BE2C (cell line): ENCODE data around the gene ENO2.
A peak's percentile ranks its signal among the peaks of the same experiment; 100 is the strongest.

ENCODE experiments used
- DNase-seq: peaks from one replicate; pipeline ENCODE4 v3.0.0-alpha.2; 2020
- H3K27me3 ChIP-seq: fragments of 250-450 bp; sonication (Bioruptor Pico); 2 replicates; pipeline ENCODE4 v1.5.1; 2020; ENCODE audit warnings: mild to moderate bottlenecking
- H3K36me3 ChIP-seq: fragments of 250-450 bp; sonication (Bioruptor Pico); 2 replicates; pipeline ENCODE4 v1.5.1; 2020; ENCODE audit warnings: mild to moderate bottlenecking
- H3K4me1 ChIP-seq: fragments of 250-450 bp; sonication (Bioruptor Pico); 2 replicates; pipeline ENCODE4 v1.5.1; 2020
- H3K4me3 ChIP-seq: 2 replicates; pipeline ENCODE4 v1.5.1; 2011; ENCODE audit warnings: low read depth, low read length
- H3K9me3 ChIP-seq: fragments of 250-450 bp; sonication (Bioruptor Pico); 2 replicates; pipeline ENCODE4 v1.5.1; 2020
- CTCF ChIP-seq: IDR thresholded peaks from 2 replicates; pipeline ENCODE4 v1.5.1; 2012; ENCODE audit warnings: mild to moderate bottlenecking, low read depth, low read length

Gene ENO2

DNA sequence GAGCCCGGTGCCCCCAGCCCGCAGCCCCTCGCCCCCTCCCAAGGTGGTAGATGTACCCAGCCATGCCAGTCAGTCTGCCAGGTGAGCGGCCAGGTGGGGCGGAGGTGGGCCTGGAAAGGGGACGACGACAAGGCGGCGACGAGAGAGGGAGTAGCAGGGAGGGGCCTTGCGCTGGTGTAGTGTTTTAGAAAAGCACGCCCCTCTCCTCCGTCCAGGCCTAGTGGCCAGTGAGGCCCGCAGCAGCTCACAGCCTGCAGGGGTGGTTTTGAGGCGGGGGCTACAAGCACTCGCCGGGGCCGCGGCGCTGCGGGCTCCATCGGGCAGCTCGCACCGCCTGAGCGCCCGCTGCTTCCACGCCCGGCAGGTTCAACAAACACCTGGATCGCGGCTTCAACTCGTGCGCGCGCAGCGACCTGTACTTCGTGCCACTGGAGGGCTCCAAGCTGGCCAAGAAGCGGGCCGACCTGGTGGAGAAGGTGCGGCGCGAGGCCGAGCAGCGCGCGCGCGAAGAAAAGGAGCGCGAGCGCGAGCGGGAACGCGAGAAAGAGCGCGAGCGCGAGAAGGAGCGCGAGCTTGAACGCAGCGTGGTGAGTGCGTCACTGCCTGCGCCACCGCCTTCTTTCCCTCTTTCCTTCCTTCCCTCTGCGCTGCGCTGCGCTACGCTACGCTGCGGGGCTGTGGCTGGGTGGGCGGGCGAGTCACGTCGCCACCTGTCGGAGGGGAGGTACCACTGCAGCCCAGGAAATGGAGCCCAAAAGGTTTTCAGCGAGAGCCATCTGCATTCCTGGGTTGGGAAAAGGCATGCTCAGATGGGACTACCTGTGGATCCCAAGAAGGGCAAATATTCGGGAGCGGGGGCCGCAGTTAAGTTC, 23.3 kb downstream of the ENO2 start:
- H3K4me1 ChIP-seq: peaks cover 3% of the 10 kb centered on the region; the same call in 1 of the 2 replicates
- TF ChIP-seq CTCF: peak; percentile 89
- H3K9me3 ChIP-seq: no peaks in the 10 kb centered on the region
- H3K27me3 ChIP-seq: no peaks in the 10 kb centered on the region
- peak; percentile 94 for DNase-seq
- peak overlapping the region; percentile 86 for H3K4me3 ChIP-seq
- H3K36me3 ChIP-seq: peaks cover 33% of the 10 kb centered on the region

DNA sequence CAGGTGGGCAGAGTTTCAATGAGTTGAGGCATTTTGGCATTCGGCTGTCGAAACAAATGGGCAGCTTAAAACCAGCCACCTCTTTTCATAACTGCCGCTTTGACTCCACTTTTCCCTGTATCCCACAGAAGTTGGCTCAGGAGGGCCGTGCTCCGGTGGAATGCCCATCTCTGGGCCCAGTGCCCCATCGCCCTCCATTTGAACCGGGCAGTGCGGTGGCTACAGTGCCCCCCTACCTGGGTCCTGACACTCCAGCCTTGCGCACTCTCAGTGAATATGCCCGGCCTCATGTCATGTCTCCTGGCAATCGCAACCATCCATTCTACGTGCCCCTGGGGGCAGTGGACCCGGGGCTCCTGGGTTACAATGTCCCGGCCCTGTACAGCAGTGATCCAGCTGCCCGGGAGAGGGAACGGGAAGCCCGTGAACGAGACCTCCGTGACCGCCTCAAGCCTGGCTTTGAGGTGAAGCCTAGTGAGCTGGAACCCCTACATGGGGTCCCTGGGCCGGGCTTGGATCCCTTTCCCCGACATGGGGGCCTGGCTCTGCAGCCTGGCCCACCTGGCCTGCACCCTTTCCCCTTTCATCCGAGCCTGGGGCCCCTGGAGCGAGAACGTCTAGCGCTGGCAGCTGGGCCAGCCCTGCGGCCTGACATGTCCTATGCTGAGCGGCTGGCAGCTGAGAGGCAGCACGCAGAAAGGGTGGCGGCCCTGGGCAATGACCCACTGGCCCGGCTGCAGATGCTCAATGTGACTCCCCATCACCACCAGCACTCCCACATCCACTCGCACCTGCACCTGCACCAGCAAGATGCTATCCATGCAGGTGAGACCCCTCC, 24.2 kb downstream of the ENO2 start:
- DNase-seq: no peak
- no peak for TF ChIP-seq CTCF
- H3K4me3 ChIP-seq: peak overlapping the region; percentile 86
- no peaks in the 10 kb centered on the region for H3K9me3 ChIP-seq
- no peaks in the 10 kb centered on the region for H3K27me3 ChIP-seq
- peaks cover 33% of the 10 kb centered on the region for H3K36me3 ChIP-seq
- peaks cover 7% of the 10 kb centered on the region for H3K4me1 ChIP-seq

- peaks cover 33% of the 10 kb centered on the region for H3K36me3 ChIP-seq
- DNase-seq: no peak
- no peak for TF ChIP-seq CTCF
- peaks cover 7% of the 10 kb centered on the region for H3K4me1 ChIP-seq
- H3K4me3 ChIP-seq: no peak overlapping the region
- no peaks in the 10 kb centered on the region for H3K27me3 ChIP-seq
- no peaks in the 10 kb centered on the region for H3K9me3 ChIP-seq
Observed at GRCh38 chr12:6939191-6939540, 24.8 kb downstream of the ENO2 start.

- Histone ChIP-seq H3K36me3 (peaks cover 13% of the 10 kb centered on the region), H3K27me3 (no peaks in the 10 kb centered on the region), H3K4me1 (peaks cover 12% of the 10 kb centered on the region), H3K9me3 (no peaks in the 10 kb centered on the region), H3K4me3 (no peak overlapping the region)
- no peak for DNase-seq
- TF ChIP-seq CTCF: no peak
Observed at GRCh38 chr12:6941267-6941666, 26.9 kb downstream of the ENO2 start.

GRCh38 chr12:6941782-6942181, 27.4 kb downstream of the ENO2 start:
- Histone ChIP-seq H3K36me3 (peaks cover 9% of the 10 kb centered on the region), H3K27me3 (no peaks in the 10 kb centered on the region), H3K4me3 (no peak overlapping the region), H3K9me3 (no peaks in the 10 kb centered on the region), H3K4me1 (peaks cover 12% of the 10 kb centered on the region)
- DNase-seq: no peak
- TF ChIP-seq CTCF: no peak

GRCh38 chr12:6942331-6942665, 27.9 kb downstream of the ENO2 start:
- no peak for DNase-seq
- H3K27me3 ChIP-seq: no peaks in the 10 kb centered on the region
- H3K4me1 ChIP-seq: peaks cover 9% of the 10 kb centered on the region
- H3K9me3 ChIP-seq: no peaks in the 10 kb centered on the region
- H3K36me3 ChIP-seq: peaks cover 9% of the 10 kb centered on the region
- TF ChIP-seq CTCF: no peak
- H3K4me3 ChIP-seq: no peak overlapping the region
